ENCODE results near the gene ATXN7L3.

The ATXN7L3 gene

DNA sequence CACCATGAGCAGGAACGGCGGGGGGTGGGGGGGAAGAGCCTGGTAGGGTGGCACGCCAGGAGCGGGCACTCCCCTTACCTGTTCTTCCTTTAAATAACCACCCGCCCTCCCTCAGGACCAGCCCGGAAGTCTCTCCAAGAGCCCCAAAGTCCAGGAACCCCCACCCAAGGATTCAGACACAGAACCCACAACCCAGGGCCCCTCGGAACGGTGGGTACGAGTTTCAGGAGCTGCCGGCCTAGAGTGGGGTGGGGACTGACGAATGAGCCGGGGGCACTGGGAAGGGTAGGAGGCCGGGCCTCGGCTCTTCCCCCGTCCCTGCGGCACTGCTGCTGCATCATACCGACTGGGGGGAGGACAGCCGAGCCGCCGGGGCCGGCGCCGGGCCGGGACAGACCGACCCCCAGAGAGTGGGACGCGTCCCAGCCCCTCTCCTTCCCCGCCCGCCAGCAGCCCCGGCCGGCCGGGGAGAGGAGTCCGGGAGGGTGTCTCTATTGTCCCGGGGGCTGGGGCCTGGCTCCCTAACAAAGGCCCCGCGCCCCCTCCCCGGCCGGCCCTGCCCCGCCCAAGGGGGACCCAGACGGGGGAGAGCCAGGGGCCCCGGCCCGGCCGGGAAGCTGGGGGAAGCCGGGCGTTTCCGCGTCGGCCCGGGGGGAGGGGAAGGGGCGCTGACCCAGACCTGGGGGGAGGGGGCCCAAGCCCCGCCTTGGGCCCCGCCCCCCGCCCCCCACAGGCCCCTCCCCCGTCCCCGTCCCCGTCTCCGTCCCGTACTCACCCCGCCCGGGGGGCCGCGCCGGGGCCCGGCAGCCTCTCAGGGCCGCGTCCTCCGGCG, 747 bp downstream of the ATXN7L3 start:
- DNase-seq, result peak; percentile 59 to 73

- DNase-seq, result peak; percentile 63 to 78
Measured at GRCh38 chr17:44197980-44198720, 1.5 kb downstream of the ATXN7L3 start.

GRCh38 chr17:44197107-44197506, 2.6 kb downstream of the ATXN7L3 start:
- no peak for DNase-seq

GRCh38 chr17:44193326-44194084, 6.2 kb downstream of the ATXN7L3 start:
- DNase-seq, result no peak

DNA sequence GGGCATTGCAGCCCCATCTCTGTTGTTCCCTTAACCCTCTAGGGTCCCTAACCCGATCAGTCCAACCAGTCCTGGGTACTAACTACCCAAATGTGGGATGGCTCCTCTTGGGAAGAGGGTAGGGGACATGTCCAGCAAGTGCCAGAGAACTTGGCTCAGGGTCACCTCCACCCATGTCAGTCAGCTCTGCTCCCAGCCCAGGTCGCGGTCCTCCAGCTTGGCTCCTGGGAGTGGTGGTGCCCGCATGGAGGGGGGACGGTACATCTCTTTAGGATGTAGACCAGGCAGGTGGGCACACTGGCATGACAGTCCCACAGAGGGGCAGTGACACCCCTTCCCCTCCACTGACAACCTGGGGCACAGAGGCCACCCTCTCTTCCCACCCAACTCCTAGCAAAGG, 6.9 kb downstream of the ATXN7L3 start:
- DNase-seq, result no peak

- no peak for DNase-seq
Measured at GRCh38 chr17:44191941-44192496, 7.7 kb downstream of the ATXN7L3 start.

GRCh38 chr17:44191369-44191768, 8.3 kb downstream of the ATXN7L3 start:
- DNase-seq, result no peak

DNA sequence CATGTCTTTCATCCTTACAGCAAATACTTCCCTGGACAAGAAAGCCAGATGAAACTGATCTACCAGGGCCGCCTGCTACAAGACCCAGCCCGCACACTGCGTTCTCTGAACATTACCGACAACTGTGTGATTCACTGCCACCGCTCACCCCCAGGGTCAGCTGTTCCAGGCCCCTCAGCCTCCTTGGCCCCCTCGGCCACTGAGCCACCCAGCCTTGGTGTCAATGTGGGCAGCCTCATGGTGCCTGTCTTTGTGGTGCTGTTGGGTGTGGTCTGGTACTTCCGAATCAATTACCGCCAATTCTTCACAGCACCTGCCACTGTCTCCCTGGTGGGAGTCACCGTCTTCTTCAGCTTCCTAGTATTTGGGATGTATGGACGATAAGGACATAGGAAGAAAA, 9.2 kb downstream of the ATXN7L3 start:
- DNase-seq, result no peak

DNA sequence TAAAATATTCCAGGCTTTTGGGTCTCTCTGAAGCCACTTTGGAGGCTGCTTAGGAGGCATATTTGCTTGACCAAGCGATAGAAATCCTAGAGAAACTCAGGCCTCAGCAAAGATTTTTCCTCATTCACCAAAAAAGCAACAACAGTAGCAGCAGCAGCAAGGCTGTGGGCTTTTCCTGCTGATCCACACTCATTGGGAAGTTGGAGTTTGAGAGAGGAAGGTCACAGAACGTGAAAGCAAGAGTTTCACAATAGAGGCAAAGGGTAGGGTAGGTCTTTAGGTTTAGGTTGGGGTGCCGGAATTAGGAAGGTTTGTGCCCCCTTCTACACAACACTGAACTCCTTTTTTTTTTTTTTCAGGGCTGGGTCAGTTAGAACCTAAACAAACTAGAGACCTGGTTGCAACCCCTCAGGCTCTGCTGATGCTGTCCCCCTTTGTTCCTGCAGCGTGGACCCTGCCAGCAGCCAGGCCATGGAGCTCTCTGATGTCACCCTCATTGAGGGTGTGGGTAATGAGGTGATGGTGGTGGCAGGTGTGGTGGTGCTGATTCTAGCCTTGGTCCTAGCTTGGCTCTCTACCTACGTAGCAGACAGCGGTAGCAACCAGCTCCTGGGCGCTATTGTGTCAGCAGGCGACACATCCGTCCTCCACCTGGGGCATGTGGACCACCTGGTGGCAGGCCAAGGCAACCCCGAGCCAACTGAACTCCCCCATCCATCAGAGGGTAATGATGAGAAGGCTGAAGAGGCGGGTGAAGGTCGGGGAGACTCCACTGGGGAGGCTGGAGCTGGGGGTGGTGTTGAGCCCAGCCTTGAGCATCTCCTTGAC, 10.9 kb downstream of the ATXN7L3 start:
- no peak for DNase-seq

GRCh38 chr17:44187131-44187899, 12.4 kb downstream of the ATXN7L3 start:
- DNase-seq, result peak; percentile 66 to 75

GRCh38 chr17:44186307-44187130, 13.2 kb downstream of the ATXN7L3 start, which contains the start of gene TMUB2:
Gene TMUB2 (plus strand): TSS chr17:44186972. CDS start chr17:44187709, 737 bp downstream.
- DNase-seq, result peak; percentile 99

DNA sequence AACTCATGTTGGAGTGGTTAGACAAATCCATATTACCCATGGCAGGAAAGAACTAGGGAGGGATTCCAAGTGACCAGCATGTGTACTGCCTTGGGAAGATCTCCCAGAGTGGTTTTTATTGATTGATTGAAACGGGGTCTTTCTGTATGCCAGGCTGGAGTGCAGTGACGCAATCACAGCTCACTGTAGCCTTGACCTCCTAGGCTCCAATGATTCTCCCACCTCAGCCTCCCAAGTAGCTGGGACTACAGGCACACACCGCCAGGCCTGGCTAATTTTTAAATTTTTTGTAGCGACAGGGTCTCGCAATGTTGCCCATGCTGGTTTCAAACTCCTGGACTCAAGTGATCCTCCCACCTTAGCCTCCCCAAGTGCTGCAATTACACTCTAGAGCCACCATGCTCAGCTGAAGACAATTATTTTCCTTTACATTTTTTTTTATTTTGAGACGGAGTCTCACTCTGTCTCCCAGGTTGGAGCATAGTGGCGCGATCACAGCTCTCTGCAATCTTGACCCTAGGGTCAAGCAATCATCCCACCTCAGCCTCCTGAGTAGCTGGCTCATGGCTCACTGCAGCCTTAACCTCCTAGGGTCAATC, 15.4 kb downstream of the ATXN7L3 start:
- no peak for DNase-seq

DNA sequence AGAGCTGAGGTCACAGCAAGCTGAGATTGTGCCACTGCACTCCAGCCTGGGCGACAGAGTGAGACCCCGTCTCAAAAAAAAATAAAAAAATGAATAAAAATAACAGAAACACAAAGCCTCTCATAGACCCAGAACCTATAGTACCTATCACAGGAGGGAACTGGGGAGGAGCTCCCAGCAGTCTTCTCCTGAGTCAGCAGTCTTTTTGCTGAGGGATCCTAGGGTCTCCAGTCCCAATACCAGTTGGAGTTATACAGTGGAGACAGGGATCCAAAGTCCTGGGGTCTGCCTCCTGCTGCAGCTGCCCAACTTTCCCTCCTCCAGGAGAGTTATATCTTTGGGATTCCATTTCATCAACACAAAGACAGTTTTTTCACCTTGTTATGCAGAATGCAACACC, 16.7 kb downstream of the ATXN7L3 start:
- DNase-seq, result no peak

DNA sequence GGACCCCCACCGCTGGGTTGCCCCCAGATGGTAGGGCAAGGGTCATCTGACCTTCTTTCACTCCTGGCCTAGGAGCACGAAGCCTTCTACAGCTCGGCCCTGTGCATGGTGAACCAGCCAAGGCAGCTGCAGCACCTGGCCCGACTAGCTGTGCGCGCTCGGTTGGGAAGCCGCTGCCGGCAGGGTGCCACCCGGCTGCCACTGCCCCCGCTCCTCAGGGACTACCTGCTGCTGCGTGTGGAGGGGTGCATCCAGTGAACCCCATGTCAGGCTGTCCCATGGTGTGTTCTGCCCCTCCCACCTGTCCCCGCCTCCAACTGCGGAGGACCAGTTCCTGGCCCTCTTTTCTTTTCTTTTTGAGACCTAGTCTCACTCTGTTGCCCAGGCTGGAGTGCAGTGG, 21.6 kb downstream of the ATXN7L3 start:
- no peak for DNase-seq

DNA sequence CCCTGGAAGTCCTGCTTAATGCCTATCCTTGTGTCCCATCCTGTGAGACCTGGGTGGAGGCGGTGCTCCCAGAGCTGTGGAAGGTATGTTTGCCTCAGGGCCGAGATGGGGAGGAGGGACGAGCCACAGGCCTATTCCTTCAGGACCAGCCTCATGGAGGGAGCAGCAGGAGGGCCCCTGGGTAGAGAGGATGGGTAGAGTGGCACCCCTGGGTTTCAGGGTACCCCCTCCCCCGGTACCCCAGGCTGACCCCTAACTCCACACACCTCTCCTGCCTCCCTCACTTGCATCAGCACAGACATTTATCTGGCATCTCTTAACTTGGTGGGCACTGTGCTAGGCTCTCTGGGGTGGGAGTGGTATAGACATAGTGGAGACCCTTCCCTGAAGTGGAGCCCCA, 22.0 kb downstream of the ATXN7L3 start:
- DNase-seq, result no peak

DNA sequence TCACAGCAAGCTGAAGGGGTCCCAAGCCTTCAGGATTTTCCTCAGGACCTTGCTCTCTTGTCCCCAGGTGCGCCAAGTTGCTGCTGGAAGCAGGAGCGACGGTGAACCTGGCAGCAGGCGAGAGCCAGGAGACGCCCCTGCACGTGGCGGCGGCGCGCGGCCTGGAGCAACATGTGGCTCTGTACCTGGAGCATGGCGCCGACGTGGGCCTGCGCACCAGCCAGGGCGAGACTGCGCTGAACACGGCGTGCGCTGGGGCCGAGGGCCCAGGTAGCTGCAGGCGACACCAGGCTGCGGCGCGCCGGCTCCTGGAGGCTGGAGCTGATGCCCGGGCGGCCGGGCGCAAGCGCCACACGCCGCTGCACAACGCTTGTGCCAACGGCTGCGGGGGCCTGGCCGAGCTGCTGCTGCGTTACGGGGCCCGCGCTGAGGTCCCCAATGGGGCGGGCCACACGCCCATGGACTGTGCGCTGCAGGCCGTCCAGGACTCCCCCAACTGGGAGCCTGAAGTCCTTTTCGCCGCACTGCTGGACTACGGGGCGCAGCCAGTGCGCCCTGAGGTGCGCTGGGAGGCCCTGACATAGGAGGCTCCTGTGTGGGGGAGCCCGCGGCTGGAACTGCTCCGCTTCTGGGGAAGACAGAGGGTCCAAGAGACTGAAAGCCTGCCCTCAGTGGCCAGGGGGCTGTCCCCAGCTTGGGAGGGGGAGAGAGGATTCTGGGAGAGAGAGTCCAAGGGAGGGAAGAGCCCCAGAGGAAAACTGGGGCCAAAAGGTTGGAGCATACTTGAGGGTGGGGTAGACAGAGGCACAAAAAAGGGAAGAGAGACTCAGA, 22.8 kb downstream of the ATXN7L3 start:
- DNase-seq, result no peak

GRCh38 chr17:44176257-44176656, 23.4 kb downstream of the ATXN7L3 start:
- DNase-seq, result no peak

DNA sequence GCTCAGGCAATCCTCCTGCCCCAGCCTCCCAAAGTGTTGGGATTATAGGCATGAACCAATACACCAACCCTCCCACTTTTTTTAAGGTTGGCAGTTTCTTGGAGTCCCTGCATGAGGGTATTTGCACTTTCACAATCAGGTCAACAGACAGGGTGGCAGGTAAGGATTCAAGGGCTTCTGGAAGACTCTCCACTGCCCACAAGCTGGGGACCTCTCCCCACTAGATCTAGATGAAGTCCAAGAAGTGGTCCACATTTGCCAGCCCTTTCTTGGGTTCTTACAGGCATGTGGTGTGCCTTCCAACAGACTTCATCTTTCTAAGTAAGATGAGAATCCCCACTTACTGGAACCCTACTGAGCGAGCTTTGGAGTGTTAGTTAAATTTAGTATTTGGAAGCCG, 25.3 kb downstream of the ATXN7L3 start:
- DNase-seq, result no peak

GRCh38 chr17:44171931-44172455, 27.7 kb downstream of the ATXN7L3 start:
- no peak for DNase-seq

All from CD4-positive, alpha-beta T cell treated with Interferon alpha-2 for 1 hour (primary cell).